Testis (tissue), 2 donors: ENCODE data around the gene PTPRG.

Source experiments
- POLR2A ChIP-seq: fragments of 450-650 bp; IDR thresholded peaks from one replicate; pipeline ENCODE4 v1.6.1; 2017; ENCODE audit warnings: antibody characterized with exemption, mild to moderate bottlenecking, moderate library complexity
- TF ChIP-seq, protein P1 (sequence below), 3 experiments: fragments of 450-650 bp in 2 of 3; fragments of 200-600 bp in 1 of 3; sonication (generic) in 1 of 3; IDR thresholded peaks; one replicate each; pipeline ENCODE4 v1.5.1; 2016 to 2019; ENCODE audit warnings: antibody characterized with exemption in 3 of 3, mild to moderate bottlenecking in 2 of 3, moderate library complexity in 1 of 3

DNA sequence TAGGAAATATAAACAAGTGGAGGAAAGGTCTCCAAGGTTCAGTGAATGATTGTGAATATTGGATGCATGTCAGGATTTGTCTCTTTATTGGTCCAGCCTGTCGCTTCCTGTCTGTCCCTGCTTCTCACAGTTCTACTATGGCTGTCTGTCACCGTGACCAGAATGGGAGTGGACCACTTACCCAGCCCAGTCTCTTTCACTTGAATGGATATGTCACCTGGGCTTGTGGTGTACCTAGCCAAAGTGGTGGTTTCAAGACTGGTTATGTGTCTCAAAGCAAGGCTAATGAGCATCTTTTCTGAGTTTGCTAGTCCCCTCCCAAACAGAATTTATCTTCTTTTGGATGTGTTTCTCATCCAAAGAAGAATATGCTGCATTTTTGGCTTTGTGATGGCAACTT is 231.7 kb downstream of the PTPRG start:
- TF ChIP-seq, protein P1, sequence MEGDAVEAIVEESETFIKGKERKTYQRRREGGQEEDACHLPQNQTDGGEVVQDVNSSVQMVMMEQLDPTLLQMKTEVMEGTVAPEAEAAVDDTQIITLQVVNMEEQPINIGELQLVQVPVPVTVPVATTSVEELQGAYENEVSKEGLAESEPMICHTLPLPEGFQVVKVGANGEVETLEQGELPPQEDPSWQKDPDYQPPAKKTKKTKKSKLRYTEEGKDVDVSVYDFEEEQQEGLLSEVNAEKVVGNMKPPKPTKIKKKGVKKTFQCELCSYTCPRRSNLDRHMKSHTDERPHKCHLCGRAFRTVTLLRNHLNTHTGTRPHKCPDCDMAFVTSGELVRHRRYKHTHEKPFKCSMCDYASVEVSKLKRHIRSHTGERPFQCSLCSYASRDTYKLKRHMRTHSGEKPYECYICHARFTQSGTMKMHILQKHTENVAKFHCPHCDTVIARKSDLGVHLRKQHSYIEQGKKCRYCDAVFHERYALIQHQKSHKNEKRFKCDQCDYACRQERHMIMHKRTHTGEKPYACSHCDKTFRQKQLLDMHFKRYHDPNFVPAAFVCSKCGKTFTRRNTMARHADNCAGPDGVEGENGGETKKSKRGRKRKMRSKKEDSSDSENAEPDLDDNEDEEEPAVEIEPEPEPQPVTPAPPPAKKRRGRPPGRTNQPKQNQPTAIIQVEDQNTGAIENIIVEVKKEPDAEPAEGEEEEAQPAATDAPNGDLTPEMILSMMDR (IDR thresholded peaks at IDR 0.05) = no peak
- no peak for TF ChIP-seq POLR2A
